ENCODE results near the gene TOGARAM2.

Gene TOGARAM2

DNA sequence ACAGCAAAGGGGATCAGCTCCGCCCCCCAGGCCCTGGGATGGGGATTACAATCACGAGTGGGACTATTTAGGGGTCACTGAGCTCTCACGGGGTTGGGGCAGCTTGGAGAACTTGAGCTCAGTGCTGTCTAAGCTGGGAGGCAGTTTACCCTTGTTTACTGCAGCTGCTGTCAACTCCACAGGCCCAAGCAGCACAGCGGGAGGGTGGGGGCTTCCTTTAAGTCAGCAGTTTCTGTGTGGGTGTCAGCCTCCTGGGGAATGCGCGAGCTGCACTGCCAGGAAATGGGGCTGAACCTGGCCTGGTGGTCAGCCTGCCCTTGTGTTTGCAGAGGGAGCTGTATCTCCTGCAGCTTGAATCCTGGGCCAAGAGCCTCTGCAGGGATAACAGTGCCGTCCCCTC is 29.8 kb downstream of the TOGARAM2 start:
- no peak for DNase-seq (ENCODE audit: low read depth)
- TF ChIP-seq, protein P1, sequence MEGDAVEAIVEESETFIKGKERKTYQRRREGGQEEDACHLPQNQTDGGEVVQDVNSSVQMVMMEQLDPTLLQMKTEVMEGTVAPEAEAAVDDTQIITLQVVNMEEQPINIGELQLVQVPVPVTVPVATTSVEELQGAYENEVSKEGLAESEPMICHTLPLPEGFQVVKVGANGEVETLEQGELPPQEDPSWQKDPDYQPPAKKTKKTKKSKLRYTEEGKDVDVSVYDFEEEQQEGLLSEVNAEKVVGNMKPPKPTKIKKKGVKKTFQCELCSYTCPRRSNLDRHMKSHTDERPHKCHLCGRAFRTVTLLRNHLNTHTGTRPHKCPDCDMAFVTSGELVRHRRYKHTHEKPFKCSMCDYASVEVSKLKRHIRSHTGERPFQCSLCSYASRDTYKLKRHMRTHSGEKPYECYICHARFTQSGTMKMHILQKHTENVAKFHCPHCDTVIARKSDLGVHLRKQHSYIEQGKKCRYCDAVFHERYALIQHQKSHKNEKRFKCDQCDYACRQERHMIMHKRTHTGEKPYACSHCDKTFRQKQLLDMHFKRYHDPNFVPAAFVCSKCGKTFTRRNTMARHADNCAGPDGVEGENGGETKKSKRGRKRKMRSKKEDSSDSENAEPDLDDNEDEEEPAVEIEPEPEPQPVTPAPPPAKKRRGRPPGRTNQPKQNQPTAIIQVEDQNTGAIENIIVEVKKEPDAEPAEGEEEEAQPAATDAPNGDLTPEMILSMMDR (IDR thresholded peaks at IDR 0.05; ENCODE audit: control insufficient read depth, extremely low read depth, insufficient read depth): no peak
- H3K4me3 ChIP-seq (ENCODE audit: low read depth, low read length): no peak overlapping the region

- DNase-seq (ENCODE audit: low read depth): no peak
- no peak overlapping the region for H3K4me3 ChIP-seq (ENCODE audit: low read depth, low read length)
- TF ChIP-seq, protein P1 (IDR thresholded peaks at IDR 0.05; ENCODE audit: control insufficient read depth, extremely low read depth, insufficient read depth): no peak
Observed at GRCh38 chr2:29011418-29012060, 30.4 kb downstream of the TOGARAM2 start.

DNA sequence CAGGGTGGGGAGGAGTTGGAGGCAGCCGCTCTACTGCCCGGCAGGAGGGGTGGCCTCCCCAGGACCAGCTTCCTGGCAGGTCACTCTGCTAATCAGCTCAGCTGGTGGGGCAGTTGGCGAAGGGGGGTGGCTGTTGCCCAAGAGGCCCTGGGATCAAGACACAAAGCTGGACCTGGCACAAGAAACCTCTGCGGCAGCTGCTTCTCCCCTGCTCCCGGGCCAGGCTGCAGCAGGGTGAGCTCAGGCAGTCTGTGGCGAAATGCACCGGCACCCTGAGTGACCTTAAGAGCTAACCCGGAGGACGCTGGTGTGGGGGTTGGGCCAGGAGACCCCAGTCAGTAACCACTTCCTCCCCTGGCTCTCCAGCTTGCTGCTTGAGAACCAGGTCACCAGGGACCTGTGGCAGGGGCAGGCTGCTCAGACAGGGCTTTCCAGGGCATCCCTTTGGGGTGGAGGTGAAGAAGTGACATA is 31.1 kb downstream of the TOGARAM2 start:
- H3K4me3 ChIP-seq (ENCODE audit: low read depth, low read length): no peak overlapping the region
- DNase-seq (ENCODE audit: low read depth): no peak
- TF ChIP-seq, protein P1 (IDR thresholded peaks at IDR 0.05; ENCODE audit: control insufficient read depth, extremely low read depth, insufficient read depth): no peak

- no peak overlapping the region for H3K4me3 ChIP-seq (ENCODE audit: low read depth, low read length)
- TF ChIP-seq, protein P1 (IDR thresholded peaks at IDR 0.05; ENCODE audit: control insufficient read depth, extremely low read depth, insufficient read depth): no peak
- no peak for DNase-seq (ENCODE audit: low read depth)
Observed at GRCh38 chr2:29013057-29013780, 32.1 kb downstream of the TOGARAM2 start.

GRCh38 chr2:29014331-29014730 is 33.2 kb downstream of the TOGARAM2 start:
- H3K4me3 ChIP-seq (ENCODE audit: low read depth, low read length): no peak overlapping the region
- TF ChIP-seq, protein P1 (IDR thresholded peaks at IDR 0.05; ENCODE audit: control insufficient read depth, extremely low read depth, insufficient read depth): no peak
- no peak for DNase-seq (ENCODE audit: low read depth)

DNA sequence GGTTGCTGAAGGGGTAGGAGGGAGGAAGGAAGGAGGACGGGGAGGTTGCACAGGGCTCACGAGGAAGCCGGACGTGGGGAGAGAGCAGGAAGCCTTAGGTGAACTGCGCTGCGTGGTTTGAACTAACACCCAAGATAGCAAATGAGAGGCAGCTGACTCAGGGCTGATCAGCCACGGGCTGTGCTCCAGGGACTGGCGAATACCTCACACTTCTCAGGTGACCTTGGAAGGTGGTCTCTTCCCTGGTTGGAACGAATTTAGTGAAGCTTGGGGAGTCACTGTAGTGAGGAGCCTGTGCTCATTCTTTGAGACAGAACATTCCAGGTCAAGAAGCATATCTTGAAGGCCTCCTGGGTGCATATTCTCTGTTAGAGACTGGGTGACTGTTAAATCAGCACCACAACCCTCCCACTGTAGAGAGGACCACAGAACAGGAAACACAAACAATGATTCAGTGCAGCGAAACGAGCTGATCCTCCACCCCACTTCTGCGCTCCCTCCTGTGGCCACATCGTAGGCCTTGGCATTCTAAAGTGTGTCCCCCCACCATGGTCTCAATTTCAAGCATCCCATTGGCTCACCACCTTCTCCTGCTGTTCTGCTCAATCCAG is 33.8 kb downstream of the TOGARAM2 start:
- DNase-seq (ENCODE audit: low read depth): no peak
- no peak overlapping the region for H3K4me3 ChIP-seq (ENCODE audit: low read depth, low read length)
- TF ChIP-seq, protein P1 (IDR thresholded peaks at IDR 0.05; ENCODE audit: control insufficient read depth, extremely low read depth, insufficient read depth): no peak
